Stimulated activated CD8-positive, alpha-beta memory T cell treated with anti-CD3 and anti-CD28 coated beads, Interleukin-2, amount 100 ng/mL, for 1 hour (primary cell): ENCODE data around the gene ANGPTL4.
"Not testable (repeated sequence)": the region's sequence is repeated elsewhere in the genome, so short reads cannot be mapped to it uniquely, and the experiment has no call there.

ENCODE experiments used
- DNase-seq, 2 donors: peaks; one replicate each; pipeline ENCODE4 v3.0.0-alpha.2; 2020; ENCODE audit warnings: low read depth in 2 of 2

ANGPTL4 gene

DNA sequence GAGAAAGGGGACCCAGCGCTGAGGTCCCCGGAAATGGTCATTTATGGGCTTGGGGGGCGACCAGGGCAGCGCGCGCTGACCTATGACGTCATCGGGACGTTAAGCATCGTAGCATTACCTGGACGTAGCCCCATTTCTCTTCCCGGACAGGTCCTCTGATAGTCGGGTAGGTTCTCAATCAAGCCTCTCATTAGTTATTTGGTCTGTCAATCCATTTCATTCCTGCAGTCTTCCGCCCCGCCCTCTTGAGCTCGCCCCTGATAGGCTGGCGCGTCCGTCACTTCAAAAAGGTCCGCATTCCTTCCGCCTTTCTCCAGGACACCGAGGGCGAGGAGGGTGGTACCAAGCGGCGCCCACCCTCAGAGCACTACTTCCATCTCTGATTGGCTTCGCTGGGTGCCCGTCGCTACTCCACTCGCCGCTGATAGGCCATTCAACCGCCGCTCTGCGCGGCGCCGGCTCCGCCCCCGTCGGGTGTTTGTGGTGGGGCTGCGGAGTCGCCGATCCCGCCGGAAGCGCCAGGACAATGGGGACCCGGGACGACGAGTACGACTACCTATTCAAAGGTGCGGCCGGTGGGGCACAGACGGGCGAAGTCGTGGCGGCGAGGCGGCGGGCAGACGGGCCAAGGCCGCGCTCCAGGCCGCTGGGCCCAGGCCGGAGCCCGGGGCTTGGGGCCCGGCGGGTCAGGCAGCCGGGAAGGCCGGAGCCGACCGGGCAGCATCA lies 26.1 kb downstream of the ANGPTL4 start, which contains the start of gene RAB11B:
Gene RAB11B, plus strand, starts transcription at position 470 of the 726 bp plus-strand sequence. Its CDS starts 57 bp downstream, at position 527.
- peak; percentile 94 to 96 for DNase-seq

GRCh38 chr19:8390617-8390981 lies 26.6 kb downstream of the ANGPTL4 start:
- DNase-seq = peak; percentile 77 to 84

- DNase-seq = no peak
Measured at GRCh38 chr19:8391198-8392016, 27.5 kb downstream of the ANGPTL4 start.

DNA sequence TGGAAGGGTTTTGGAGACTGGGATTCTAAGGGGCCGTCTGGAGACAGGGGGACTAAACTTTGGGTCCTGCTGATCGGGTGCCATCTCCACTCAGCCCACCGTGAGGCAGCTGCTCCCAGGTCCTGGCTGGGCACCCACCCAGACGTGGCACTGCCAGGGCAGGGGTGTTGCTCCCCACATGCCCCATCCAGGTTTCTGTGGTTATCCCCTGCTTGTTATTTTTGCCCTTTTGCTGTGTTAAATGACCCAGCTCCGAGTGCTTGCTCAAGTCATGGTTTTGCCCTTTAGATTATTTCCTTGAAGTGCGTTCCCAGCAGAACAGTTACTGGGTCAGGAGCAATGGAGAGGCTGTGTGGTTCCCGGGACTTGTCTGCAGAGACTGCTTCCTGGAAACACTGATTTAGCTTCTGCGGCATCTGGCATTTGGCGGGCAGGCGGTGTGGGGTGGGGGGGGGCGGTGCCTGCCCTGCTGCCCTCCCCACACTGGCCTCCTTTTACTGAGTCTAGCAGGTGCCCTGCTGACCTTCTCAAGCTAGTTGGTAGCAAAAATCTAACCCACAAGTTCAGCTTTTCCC lies 28.1 kb downstream of the ANGPTL4 start:
- DNase-seq = no peak

DNA sequence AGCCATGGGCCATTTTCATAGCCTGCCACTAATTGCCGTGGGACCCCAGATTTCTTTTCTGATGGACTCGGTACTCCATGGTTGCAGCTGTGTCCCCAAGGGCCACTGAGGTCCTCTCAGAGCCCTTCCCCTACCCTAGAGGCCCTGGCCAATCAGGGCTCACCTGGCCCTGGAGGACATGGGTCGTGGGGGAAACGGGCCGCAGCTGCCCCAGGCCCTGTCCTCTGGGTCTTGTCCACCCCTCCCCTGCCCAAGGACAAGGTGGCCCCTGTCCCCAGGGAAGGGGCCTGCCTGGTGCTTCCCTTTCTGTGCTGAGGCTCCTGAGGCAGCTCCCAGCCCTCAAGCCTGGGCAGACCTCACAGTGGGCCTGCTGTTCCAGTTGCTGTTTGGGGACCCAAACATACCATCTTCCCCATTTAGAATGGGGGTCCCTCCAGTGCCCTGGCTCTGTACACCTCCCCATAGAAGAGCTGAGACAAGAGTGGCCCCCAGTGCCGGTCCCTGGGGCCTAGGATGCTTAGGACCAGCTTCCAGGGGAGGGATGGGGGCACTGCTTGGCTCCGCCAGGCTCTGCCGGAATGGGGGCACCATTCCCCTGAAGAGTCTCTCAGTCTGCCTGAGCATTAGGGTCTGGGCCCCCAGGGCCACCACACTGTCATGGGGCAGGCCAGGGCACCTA lies 29.4 kb downstream of the ANGPTL4 start:
- no peak for DNase-seq

GRCh38 chr19:8393871-8394250 lies 29.9 kb downstream of the ANGPTL4 start:
- no peak for DNase-seq

- no peak for DNase-seq
Measured at GRCh38 chr19:8395621-8396082, 31.7 kb downstream of the ANGPTL4 start.

DNA sequence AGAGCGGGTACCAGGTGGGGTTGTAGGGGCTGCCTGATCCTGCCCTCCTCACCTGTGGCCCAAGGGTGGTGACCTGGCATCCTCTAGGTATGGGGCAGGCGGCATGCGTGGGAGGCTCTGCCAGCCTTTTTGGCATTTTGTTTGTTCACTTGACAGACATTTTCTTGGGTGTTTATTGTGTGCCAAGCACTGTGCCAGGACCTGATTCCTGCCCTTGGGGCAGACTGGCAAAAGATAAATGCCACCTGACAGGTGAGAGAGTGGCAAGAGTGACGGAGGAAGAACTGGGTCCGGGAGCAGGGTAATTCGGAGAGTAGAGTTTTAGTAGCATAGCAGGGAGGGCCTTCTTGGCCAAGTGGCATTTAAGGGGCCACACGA lies 32.2 kb downstream of the ANGPTL4 start:
- DNase-seq = no peak

DNA sequence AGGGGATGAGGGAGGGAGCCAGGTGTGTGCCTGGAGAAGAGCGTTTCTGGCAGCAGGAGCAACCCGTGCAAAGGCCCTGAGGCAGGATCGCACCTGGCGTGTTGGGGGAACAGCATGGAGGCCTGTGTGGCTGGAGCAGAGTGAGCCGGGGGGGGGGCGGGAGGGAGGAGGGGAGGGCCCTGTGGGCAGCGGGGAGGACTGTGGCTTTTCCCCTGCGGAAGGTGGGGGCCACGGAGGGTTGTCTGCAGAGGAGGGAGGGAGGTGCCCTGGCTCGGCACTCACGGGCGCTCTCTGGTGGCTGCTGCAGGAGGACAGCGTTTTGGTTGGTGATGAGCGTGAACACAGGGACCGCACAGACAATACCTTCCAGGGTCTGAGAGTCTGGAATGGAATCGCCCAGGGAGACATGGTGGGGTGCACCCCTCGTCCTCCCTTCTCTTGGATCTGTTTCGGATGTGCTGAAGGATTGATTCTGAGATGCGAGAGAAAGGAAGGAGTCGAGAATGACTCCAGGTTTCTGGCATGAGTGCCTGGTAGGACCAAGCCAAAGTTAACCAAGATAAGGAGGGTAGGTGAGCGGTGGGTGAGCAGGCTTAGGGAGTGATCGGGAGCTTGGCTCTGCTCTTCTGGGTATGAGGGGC lies 32.7 kb downstream of the ANGPTL4 start:
- DNase-seq = peak; percentile 27 to 29

- no peak for DNase-seq
Measured at GRCh38 chr19:8397271-8397670, 33.3 kb downstream of the ANGPTL4 start.

GRCh38 chr19:8397746-8398310 lies 33.9 kb downstream of the ANGPTL4 start:
- no peak for DNase-seq

- no peak for DNase-seq
Measured at GRCh38 chr19:8398311-8398771, 34.4 kb downstream of the ANGPTL4 start.

DNA sequence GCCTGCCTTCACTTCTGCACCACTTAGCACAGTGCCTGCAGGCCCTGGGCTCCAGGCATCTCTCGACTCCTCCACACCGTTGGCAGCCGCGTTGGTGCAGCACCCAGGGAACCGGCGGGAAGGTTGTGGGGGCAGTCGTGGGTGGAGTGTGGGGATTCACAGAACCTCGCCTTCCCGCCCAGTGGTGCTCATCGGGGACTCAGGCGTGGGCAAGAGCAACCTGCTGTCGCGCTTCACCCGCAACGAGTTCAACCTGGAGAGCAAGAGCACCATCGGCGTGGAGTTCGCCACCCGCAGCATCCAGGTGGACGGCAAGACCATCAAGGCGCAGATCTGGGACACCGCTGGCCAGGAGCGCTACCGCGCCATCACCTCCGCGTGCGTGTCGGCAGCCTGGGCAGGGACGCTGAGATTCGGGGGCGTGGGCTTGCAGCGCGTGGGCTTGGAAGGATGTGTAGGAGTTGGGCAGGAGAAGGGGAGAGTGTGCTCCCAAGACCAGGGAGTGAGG lies 35.8 kb downstream of the ANGPTL4 start:
- no peak for DNase-seq

DNA sequence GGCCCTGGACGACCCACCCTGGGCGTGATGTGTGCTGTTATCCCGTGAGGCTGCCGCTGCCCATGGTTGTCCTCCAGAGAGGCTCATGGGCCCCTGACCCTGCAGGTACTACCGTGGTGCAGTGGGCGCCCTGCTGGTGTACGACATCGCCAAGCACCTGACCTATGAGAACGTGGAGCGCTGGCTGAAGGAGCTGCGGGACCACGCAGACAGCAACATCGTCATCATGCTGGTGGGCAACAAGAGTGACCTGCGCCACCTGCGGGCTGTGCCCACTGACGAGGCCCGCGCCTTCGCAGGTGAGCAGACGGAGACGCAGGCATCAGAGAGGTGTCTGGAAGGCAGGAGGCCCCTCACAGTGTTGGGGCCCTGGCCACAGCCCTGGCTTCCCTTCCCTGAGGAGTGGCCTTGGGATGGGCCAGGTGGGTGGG lies 38.0 kb downstream of the ANGPTL4 start:
- no peak for DNase-seq

- no peak for DNase-seq
Measured at GRCh38 chr19:8403098-8403819, 39.3 kb downstream of the ANGPTL4 start.

DNA sequence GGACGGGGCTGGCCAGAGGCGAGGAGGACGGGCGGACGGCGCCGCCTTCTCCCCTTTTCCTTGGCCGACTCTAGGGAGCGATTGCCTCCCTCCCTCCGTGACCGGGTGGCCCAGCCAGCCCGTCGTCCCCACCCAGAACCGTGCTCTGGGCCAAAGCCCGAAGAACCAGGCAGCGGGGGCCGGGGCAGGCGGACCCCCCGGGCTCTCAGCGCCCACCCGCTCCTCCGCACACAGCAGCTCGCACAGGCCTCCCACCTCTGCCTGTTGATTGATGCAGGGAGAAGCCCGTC lies 39.8 kb downstream of the ANGPTL4 start:
- DNase-seq = no peak

DNA sequence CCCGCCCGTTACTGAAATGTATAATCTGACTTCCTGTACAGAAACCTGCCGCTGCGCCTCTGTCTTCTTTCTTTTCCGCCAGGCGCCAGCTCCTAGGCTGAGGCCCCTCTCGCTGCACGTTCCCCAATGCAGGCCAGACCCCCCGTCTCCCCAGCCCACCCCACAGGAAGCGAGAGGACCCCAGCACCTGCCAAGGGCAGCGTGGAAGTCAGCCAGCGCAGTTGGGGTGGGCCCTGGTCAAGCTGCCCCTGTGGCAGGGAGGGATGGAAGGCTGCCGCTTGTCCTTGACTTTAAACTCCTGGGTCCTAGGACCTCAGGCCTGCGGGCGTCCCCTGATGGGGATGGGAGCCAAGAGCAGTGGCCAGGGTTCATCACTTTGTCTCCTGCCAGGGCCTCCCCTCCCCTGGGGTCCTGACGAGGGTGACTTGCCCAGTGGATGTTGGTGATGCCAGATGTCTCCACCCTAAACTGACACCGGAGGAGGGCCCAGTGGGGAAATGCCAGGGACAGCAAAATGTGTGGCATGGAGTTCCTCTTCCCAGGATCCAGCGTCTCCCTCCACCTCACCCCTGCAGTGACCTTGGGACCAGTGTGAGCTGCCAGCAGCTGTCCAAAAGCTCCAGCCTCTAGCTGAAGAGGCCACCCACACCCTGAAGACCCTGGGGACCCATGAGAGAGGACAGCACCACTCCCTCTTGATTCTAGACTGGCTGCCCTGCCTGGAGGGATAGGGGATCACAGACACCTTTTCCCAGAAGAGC lies 40.6 kb downstream of the ANGPTL4 start:
- no peak for DNase-seq

DNA sequence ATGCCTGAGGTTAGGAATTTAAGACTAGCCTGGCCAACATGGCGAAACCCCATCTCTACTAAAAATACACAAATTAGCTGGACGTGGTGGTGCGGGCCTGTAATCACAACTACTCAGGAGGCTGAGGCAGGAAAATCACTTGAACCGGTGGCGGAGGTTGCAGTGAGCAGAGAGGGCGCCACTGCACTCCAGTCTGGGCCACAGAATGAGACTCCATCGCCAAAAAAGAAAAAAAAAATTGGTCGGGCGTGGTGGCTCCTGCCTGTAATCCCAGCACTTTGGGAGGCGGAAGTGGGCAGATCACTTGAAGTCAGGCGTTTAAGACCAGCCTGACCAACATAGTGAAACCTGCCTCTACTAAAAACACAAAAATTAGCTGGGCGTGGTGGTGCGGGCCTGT lies 46.8 kb downstream of the ANGPTL4 start:
- not testable (repeated sequence) for DNase-seq

DNA sequence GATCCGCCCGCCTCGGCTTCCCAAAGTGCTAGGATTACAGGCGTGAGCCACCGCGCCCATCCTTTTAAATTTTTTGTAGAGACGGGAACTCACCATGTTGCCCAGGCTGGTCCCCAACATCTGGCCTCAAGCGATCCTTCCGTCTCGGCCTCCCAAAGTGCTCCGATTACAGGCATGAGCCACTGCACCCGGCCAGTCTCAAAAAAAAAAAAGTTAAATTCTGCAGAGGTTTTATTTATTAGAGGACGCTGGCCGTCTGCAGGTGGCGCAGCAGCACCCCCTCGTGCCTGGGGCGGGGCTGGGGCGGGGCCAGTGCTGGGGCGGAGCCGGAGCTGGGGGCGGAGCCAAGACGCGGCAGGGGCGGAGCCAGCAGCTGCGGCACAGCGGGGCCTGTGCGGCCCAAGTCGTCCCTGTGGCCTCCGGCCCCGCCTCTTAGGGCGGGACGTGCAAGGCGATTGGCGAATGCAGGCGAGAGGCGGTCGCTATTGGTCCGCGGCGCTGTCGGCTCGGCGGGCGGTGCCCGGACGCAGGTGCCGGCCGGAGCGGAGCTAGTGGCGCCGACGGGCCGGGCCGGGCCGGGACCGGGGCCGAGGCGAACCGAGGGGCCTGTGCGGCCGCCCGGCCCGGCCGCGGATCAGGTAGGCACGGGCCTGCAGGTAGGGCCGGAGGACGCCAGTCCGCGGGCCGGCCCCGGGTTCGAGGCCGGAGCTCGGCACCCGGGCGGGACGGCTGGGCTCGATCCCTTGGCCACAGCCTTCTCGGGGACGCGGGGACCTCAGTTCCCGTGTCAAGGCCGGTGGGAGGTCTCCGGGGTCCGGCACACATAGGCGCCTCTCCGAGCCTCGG lies 49.1 kb downstream of the ANGPTL4 start, which contains the start of gene MARCHF2:
Gene MARCHF2, plus strand, starts transcription at position 523 of the 846 bp plus-strand sequence. CDS start 8,536 bp downstream, outside the sequence.
- DNase-seq = peak; percentile 91 to 95
